Heart left ventricle (tissue), 13 donors: Measurements from ENCODE around the gene CYP11A1.

Experiments used
- POLR2A ChIP-seq, 2 donors: fragments of 450-650 bp; IDR thresholded peaks; one replicate each; pipeline ENCODE4 v1.6.1; 2017; ENCODE audit warnings: antibody characterized with exemption in 2 of 2, mild to moderate bottlenecking in 2 of 2, moderate library complexity in 2 of 2
- TF ChIP-seq, protein P1 (sequence below), 12 donors: fragments of 200-600 bp; sonication (generic) in 4 of 12; IDR thresholded peaks; one replicate each; pipeline versions ENCODE4 v1.5.0 to v1.8.0; 2018 to 2022; ENCODE audit warnings: antibody characterized with exemption in 12 of 12, mild to moderate bottlenecking in 5 of 12
- donor health status: ischemic (EF 13 %, LVEDD 7.1; RV severe dilation, severe dysfunction).
- donor health status: DM: no; HTN: yes; CAD: no.
- donor health status: DM: no; HTN: no; CAD: no.
- donor health status: ischemic (EF 25% LVEDD 6.9; RV normal size, moderate dysfunction).
- donor health status: ischemic (EF 25% LVEDD 5.7; RV mildly dilated, moderate dysfunction).
- donor health status: ischemic (EF 35%, LVEDD 5.7; RV mildly dilated, moderate dysfunction).
- donor health status: nonischemic (EF 11% LVEDD 7.7; RV severe dilation, severe dysfunction).
- donor health status: DM: yes; HTN: yes; CAD: no.
- donor health status: PGD.
- donor health status: ischemic (EF 29% LVEDD 5.4; RV normal size, mild dysfunction).
- donor health status: nonischemic (EF 23%, LVEDD 6.1; RV moderate dilation, normal function).

DNA sequence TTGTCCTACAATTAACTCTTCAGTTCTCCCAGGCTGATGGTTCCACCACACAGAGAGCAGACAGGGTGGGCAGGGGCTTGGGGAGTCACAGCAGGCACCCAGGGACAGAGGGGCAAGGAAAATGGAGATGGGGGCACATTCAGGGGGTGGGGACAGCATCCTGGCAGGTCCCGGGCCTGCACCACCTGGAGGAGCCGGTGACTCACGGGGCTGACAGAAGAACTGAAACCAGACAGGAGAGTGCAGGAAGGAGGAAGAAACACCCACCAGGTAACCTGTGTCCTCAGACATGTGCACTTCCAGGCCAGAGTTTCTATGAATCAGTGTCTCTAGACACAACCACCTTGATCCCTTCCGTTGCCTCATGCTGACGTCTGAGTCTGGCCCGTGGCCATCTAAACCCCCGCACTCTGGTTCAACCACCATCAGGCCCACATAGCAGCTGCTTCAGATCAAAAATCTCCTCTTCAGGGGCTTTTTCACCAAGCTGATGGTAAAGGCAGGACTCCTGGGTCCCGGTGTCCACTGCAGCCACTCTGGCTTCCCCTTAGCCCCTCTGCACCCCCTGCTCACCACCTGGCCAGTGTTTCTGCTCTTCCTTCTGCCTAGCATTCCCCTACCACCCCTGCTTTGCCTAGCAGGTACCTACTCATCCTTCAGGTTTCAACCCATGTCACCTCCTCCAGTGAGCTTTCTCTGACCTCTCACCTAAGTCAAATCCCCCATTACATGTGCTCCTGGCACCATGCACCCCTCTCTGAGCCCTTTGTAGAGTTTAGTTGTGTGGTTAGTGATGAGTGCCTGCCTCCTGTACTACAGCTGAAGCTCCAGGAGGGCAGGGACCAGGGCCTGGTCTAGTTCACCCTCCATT lies 16.5 kb upstream of the CYP11A1 start:
- TF ChIP-seq, protein P1, sequence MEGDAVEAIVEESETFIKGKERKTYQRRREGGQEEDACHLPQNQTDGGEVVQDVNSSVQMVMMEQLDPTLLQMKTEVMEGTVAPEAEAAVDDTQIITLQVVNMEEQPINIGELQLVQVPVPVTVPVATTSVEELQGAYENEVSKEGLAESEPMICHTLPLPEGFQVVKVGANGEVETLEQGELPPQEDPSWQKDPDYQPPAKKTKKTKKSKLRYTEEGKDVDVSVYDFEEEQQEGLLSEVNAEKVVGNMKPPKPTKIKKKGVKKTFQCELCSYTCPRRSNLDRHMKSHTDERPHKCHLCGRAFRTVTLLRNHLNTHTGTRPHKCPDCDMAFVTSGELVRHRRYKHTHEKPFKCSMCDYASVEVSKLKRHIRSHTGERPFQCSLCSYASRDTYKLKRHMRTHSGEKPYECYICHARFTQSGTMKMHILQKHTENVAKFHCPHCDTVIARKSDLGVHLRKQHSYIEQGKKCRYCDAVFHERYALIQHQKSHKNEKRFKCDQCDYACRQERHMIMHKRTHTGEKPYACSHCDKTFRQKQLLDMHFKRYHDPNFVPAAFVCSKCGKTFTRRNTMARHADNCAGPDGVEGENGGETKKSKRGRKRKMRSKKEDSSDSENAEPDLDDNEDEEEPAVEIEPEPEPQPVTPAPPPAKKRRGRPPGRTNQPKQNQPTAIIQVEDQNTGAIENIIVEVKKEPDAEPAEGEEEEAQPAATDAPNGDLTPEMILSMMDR (IDR thresholded peaks at IDR 0.05): no peak
- no peak for TF ChIP-seq POLR2A (IDR thresholded peaks at IDR 0.05)
